ENCODE results near the gene SNTB2. TPM values are rescaled to one million over a fixed set of nuclear protein-coding genes. Genes with fewer than 3 reads are reported as not detected.

Gene SNTB2
- total RNA-seq, 4 donors from 2014 or later = 13.3 to 36.8 (median 33.0) TPM

- H3K9me3 ChIP-seq = no peaks in the 10 kb centered on the region
- TF ChIP-seq, protein P1, sequence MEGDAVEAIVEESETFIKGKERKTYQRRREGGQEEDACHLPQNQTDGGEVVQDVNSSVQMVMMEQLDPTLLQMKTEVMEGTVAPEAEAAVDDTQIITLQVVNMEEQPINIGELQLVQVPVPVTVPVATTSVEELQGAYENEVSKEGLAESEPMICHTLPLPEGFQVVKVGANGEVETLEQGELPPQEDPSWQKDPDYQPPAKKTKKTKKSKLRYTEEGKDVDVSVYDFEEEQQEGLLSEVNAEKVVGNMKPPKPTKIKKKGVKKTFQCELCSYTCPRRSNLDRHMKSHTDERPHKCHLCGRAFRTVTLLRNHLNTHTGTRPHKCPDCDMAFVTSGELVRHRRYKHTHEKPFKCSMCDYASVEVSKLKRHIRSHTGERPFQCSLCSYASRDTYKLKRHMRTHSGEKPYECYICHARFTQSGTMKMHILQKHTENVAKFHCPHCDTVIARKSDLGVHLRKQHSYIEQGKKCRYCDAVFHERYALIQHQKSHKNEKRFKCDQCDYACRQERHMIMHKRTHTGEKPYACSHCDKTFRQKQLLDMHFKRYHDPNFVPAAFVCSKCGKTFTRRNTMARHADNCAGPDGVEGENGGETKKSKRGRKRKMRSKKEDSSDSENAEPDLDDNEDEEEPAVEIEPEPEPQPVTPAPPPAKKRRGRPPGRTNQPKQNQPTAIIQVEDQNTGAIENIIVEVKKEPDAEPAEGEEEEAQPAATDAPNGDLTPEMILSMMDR (IDR thresholded peaks at IDR 0.05 in 4 of 5, conservative IDR thresholded peaks at IDR 0.05 in 1 of 5) = peak; percentile 90 to 99 (median 94)
- peak; percentile 62 to 87 for TF ChIP-seq POLR2A (IDR thresholded peaks at IDR 0.05)
- DNase-seq (peak; percentile 93 to 95), ATAC-seq (peak; percentile 91 to 96)
- intact Hi-C loops (cut with DNase I; ENCODE audit: low total_unique reads) = loop anchor here (1.0 kb wide), 3 partner anchors 19 to 124 kb away; partner anchors contain the start of genes COG8, NIP7, PDF and SNTB2
- H3K36me3 ChIP-seq = peaks cover 0 to 21% of the 10 kb centered on the region in 2 donors
- peaks cover 15 to 19% of the 10 kb centered on the region in 2 donors for H3K4me1 ChIP-seq
- no peaks in the 10 kb centered on the region for H3K27me3 ChIP-seq
- in situ Hi-C loops (cut with MboI; ENCODE audit: low sequenced_read_pairs in 4 of 4) = no loop called here
- peak within 1 kb of the TSS; percentile 74 to 97 (median 76) for H3K4me3 ChIP-seq
- H3K27ac ChIP-seq = peak within 1 kb of the TSS; percentile 81 to 95 (median 90)
Measured at GRCh38 chr16:69310653-69311532, 123.9 kb downstream of the SNTB2 start, which contains the start of gene VPS4A. VPS4A (plus strand) TSS chr16:69311350; CDS start chr16:69311512, 162 bp downstream.

DNA sequence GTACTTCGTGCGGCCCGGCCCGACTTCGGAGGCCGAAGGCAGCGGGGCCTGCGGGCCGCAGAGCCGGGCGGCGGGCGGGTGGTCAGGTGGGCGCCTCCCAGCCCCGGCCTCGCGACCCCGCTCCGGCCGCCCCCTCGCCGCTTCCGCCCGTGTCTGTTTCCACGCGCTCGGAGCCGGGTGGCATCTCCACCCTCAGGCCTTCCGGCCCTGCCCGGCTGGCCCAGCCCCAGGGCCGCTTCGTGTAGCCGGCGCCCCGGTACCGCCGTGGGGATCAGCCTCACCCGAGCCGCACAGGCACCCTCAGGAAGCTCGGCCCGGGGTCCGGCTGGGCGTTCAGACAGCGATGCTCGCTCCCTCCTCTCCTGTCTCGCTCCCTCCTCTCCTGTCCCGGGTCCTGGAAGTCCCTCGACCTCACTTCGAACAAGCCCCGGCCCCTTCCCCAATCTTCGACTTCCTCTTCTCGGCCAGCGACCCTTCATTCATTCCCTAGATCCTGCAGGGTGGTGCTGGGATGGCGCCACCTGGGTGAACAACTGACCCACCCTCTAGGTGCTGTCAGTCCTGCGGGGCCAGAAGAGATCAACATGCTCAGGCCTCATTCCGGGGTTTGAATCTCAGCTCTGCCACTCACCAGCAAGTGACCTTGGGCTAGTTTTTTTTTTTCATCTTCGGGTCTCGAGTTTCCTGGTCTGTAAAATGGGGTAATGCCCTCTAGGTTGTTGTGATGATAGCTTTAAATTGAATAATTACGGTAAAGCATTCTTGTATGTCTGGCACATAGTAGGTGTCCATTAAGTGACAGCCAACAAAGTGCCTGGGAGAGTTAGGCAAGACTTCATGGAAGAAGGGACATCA is 124.8 kb downstream of the SNTB2 start:
- intact Hi-C loops (cut with DNase I; ENCODE audit: low total_unique reads) = loop anchor here (1.0 kb wide), 3 partner anchors 19 to 124 kb away; partner anchors contain the start of genes COG8, NIP7, PDF and SNTB2
- Histone ChIP-seq H3K4me1 (peaks cover 15 to 24% of the 10 kb centered on the region in 2 donors), H3K27ac (peak overlapping the region; percentile 81 to 95 (median 90)), H3K4me3 (peak overlapping the region; percentile 74 to 97 (median 76)), H3K36me3 (peaks cover 0 to 30% of the 10 kb centered on the region in 2 donors), H3K9me3 (no peaks in the 10 kb centered on the region), H3K27me3 (no peaks in the 10 kb centered on the region)
- TF ChIP-seq POLR2A (IDR thresholded peaks at IDR 0.05) = no peak
- TF ChIP-seq, protein P1 (IDR thresholded peaks at IDR 0.05 in 4 of 5, conservative IDR thresholded peaks at IDR 0.05 in 1 of 5) = peak in 1 of 5 experiments; percentile 7
- DNase-seq = no peak
- in situ Hi-C loops (cut with MboI; ENCODE audit: low sequenced_read_pairs in 4 of 4) = no loop called here
- ATAC-seq = peak; percentile 44 to 57

GRCh38 chr16:69313469-69313868 is 126.5 kb downstream of the SNTB2 start:
- in situ Hi-C loops (cut with MboI; ENCODE audit: low sequenced_read_pairs in 4 of 4) = no loop called here
- H3K27me3 ChIP-seq = no peaks in the 10 kb centered on the region
- H3K4me3 ChIP-seq = no peak overlapping the region
- peaks cover 0 to 39% of the 10 kb centered on the region in 2 donors for H3K36me3 ChIP-seq
- TF ChIP-seq, protein P1 (IDR thresholded peaks at IDR 0.05 in 4 of 5, conservative IDR thresholded peaks at IDR 0.05 in 1 of 5) = no peak
- TF ChIP-seq POLR2A (IDR thresholded peaks at IDR 0.05) = no peak
- H3K4me1 ChIP-seq = peaks cover 15 to 28% of the 10 kb centered on the region in 2 donors
- H3K9me3 ChIP-seq = no peaks in the 10 kb centered on the region
- no peak overlapping the region for H3K27ac ChIP-seq
- intact Hi-C loops (cut with DNase I; ENCODE audit: low total_unique reads) = no loop called here
- DNase-seq (no peak), ATAC-seq (no peak)

DNA sequence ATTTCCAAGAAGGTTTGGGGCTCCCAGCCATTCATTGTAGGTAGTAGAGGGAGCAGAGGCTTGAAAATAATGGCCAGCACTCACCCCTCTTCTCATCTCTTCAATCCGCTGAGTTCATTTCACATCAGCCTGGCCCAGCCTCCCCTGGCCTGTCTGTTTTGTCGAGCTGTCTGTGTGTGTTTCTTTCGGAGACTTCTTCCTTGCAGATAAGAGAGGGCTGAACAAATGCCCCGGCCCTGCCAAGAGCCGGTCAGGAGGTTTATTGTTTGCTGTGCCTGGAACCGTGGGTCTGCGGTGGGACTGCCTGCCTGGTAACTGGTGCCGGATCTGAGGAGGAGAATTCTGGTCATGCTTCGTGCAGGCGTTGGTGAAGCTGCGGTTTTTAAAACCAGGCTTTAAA is 127.6 kb downstream of the SNTB2 start:
- TF ChIP-seq, protein P1 (IDR thresholded peaks at IDR 0.05 in 4 of 5, conservative IDR thresholded peaks at IDR 0.05 in 1 of 5) = no peak
- no peak for TF ChIP-seq POLR2A (IDR thresholded peaks at IDR 0.05)
- DNase-seq (no peak), ATAC-seq (no peak)
- Histone ChIP-seq H3K27me3 (no peaks in the 10 kb centered on the region), H3K27ac (peak overlapping the region in 1 of 4 donors; percentile 82), H3K36me3 (peaks cover 0 to 49% of the 10 kb centered on the region in 2 donors), H3K9me3 (no peaks in the 10 kb centered on the region), H3K4me3 (no peak overlapping the region), H3K4me1 (peaks cover 15 to 28% of the 10 kb centered on the region in 2 donors)
- in situ Hi-C loops (cut with MboI; ENCODE audit: low sequenced_read_pairs in 4 of 4) (no loop called here), intact Hi-C loops (cut with DNase I; ENCODE audit: low total_unique reads) (no loop called here)
